GM10847 (cell line): ENCODE results near the gene SPSB4.

Source experiments
- POLR2A ChIP-seq: IDR thresholded peaks from 2 replicates; pipeline ENCODE4 v1.6.1; 2011; ENCODE audit not compliant: insufficient read length; ENCODE audit errors: extremely low read depth

SPSB4 gene

DNA sequence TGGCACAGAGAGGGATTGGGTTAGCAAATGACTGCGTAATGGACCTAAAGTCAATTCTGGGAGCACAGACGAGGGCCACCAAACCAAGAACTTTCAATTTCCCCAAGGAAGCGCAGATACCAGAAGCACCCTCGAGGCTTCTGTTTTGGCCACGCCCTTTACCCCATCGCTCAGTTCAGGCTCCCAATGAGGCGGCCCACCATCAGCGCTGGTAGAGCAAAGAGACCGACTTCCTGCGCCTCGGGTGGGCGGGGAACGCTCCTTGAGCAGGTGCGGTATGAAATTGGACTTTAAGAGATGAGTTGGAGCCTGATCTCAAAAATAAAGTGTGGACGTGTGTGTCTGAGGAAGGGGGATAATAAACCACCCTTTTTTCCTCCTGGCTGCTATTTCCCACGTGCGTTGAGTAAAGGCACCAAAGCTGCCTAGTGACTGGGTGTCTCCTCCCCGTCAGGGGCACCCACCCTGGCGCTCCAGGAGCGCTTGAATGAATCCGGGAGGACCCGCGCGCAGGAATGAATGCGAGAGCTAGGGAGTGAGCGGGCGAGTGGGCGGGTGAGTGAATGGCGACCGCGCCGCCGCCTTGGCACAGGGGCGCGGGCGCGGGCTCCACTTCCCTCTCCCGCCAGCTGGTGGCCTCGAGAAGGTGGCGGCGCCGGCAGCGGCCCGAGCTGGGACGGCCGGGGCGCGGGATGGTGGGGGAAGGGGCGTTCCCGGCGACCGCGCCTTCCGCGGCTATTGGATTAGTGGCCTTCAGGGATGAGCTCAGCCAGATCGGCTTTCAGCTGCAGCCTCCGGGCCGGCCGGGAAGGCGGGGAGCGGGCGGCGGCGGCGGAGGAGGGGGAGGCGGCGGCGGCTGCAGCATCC is at the start of gene SPSB4:
Gene SPSB4 (plus strand): TSS at position 772 of the 867 bp plus-strand sequence. CDS start 14,758 bp downstream, outside the sequence.
- TF ChIP-seq POLR2A: no peak

DNA sequence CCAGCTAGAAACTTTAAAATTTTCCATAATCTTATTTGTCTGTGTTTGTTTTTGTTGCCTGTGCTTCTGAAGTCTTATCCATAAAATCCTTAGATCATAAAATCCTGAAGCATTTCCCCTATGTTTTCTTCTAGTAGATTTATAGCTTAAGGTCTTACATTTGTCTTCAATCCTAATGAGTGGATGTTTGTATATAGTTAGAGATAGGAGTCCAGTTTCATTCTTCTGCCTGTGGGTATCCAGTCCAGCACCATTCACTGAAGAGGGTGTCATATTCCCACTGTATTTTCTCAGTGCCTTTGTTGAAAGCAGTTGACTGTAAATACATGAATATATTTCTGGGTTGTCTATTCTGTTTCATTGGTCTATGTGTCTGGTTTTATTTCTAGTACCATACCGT is 44.8 kb upstream of the SPSB4 start:
- no peak for TF ChIP-seq POLR2A

GRCh38 chr3:141009496-141009895 is 41.7 kb upstream of the SPSB4 start:
- TF ChIP-seq POLR2A: no peak

GRCh38 chr3:141011232-141011996 is 39.7 kb upstream of the SPSB4 start:
- no peak for TF ChIP-seq POLR2A

DNA sequence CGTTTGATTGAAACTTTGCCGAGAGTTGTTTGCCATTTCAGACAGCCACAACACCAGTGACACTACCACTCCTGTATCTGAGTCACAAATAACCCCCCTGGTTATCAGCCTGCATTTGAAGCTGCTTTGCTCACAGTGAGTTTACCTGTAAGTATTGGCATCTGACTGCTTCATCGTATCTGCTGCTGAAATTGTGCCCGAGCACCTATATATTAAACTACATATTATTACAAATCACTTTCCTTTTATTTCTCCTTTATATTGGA is 39.2 kb upstream of the SPSB4 start:
- no peak for TF ChIP-seq POLR2A

- TF ChIP-seq POLR2A: no peak
These were observed 38.6 kb upstream of the SPSB4 start for GRCh38 chr3:141012571-141012970.

- TF ChIP-seq POLR2A: no peak
These were observed 35.7 kb upstream of the SPSB4 start for GRCh38 chr3:141015481-141015880.

DNA sequence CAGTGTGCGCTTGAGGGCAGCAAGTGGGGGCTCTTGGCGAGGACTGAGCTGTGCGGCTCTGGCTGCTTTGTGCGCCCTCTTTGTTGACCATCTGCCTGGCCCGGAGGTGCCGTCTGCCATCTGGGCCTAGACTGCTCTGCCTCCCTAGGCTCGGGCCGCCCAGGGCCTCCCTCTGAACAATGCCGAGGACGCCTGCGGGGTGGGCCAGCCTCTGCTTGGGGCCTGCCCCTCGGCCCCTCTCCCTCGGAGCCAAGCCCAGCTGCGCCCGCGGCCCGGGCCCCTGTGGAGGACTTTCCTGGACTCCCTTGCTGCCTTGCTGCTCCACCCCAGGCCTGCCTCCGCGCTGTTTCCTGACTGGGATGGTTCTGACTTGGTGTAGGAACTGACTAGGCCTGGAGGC is 31.9 kb upstream of the SPSB4 start:
- no peak for TF ChIP-seq POLR2A

GRCh38 chr3:141020143-141020830 is 30.9 kb upstream of the SPSB4 start:
- no peak for TF ChIP-seq POLR2A

GRCh38 chr3:141021261-141021660 is 29.9 kb upstream of the SPSB4 start:
- no peak for TF ChIP-seq POLR2A

- no peak for TF ChIP-seq POLR2A
These were observed 20.9 kb upstream of the SPSB4 start for GRCh38 chr3:141030296-141030695.

GRCh38 chr3:141039589-141039988 is 11.6 kb upstream of the SPSB4 start:
- TF ChIP-seq POLR2A: no peak

- no peak for TF ChIP-seq POLR2A
These were observed 6.2 kb upstream of the SPSB4 start for GRCh38 chr3:141044695-141045641.

DNA sequence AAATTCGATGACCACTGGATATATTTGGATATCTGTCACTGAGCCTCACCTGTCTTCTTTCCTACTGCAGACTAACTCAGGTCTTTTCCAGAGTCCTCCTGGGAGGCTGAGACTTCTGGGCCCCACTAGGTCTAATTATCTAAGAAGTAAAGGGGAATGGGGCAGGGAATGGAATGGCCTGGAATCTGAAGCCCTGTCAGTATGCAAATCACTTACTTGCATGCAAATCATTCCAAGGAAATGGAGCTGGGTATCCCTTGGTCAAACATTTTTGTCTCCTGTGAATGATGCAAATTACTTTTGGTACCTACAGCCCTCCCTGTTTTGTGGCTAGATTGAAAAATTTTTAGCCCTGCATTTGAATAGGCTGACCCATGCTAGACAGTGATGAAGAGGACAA is 5.3 kb upstream of the SPSB4 start:
- no peak for TF ChIP-seq POLR2A

DNA sequence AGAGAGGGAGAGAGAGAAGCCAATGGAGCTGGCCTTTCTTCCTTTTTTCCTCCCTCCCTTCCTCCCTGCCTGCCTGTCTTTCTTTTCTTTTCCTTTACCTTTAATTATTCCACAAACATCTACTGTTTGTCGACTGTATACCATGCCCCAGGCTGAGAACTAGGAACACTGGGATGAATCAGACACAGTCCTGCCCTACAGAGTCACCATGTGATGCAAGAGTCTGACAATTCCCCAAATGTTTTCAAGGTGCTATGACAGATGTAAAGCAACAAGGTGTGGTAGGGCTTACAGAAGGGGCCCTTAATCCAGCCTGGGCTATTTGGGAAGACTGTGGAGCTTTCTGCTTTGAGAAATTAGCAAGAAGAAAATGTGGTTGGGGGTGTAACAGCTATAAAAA is 4.0 kb upstream of the SPSB4 start:
- no peak for TF ChIP-seq POLR2A
